IMR-90 (cell line): ENCODE data around the gene CDKN3. TPM values are rescaled to one million over a fixed set of nuclear protein-coding genes. Genes with fewer than 3 reads are reported as not detected.

Source experiments
- ATAC-seq: fragments of 200-7000 bp; cut with Tn5 transposase; 2 replicates; pipeline ENCODE4 v1.9.1; 2020; ENCODE audit warnings: low read depth, mild to moderate bottlenecking, moderate library complexity
- BruUV-seq: library from RNA; stranded (reverse); fragments of 400-500 nt; replicated peaks from 2 replicates; lab custom pipeline; 2021; lab: Mats Ljungman, UMichigan
- CTCF ChIA-PET: fragments of 300-600 bp; formaldehyde crosslinking; extraction: SDS; loops from one replicate; lab custom pipeline; 2021; ENCODE audit warnings: antibody characterized with exemption; lab: Yijun Ruan, JAX
- POLR2A ChIA-PET: fragments of 300-600 bp; sonication (Branson Sonifier 250); formaldehyde crosslinking; loops from one replicate; lab custom pipeline; 2022; ENCODE audit warnings: antibody characterized with exemption; ENCODE audit not compliant: unreplicated experiment; lab: Charles Lee
- DNase-seq: peaks from one replicate; pipeline ENCODE4 v3.0.0; 2013
- H2AFZ ChIP-seq: replicated peaks from 2 replicates; pipeline ENCODE3; 2013; ENCODE audit warnings: low read length, mild to moderate bottlenecking; ENCODE audit not compliant: poor library complexity
- H2AK5ac ChIP-seq: 2 replicates; pipeline ENCODE4 v1.6.1; 2013; ENCODE audit warnings: low read depth, low read length, inconsistent platforms
- H2AK9ac ChIP-seq: replicated peaks from 2 replicates; pipeline ENCODE3; 2013; ENCODE audit warnings: mild to moderate bottlenecking, low read depth, low read length, moderate library complexity; ENCODE audit not compliant: poor library complexity
- H2BK120ac ChIP-seq: 2 replicates; pipeline ENCODE4 v1.6.1; 2013; ENCODE audit warnings: low read depth, low read length, inconsistent platforms
- H2BK15ac ChIP-seq: 3 replicates; pipeline ENCODE4 v1.6.1; 2013; ENCODE audit warnings: low read depth, low read length, inconsistent platforms
- H2BK20ac ChIP-seq: 2 replicates; pipeline ENCODE4 v1.6.1; 2013; ENCODE audit warnings: low read depth, mild to moderate bottlenecking, inconsistent platforms, low read length, moderate library complexity
- H2BK5ac ChIP-seq: 2 replicates; pipeline ENCODE4 v1.6.1; 2013; ENCODE audit warnings: mild to moderate bottlenecking, low read depth, low read length, inconsistent platforms; ENCODE audit not compliant: poor library complexity, severe bottlenecking
- H3K14ac ChIP-seq: replicated peaks from 2 replicates; pipeline ENCODE4 v1.6.1; 2013; ENCODE audit warnings: low read depth, low read length, inconsistent platforms
- H3K18ac ChIP-seq: 2 replicates; pipeline ENCODE4 v1.6.1; 2013; ENCODE audit warnings: low read depth, low read length, control low read depth
- H3K23ac ChIP-seq: 2 replicates; pipeline ENCODE4 v1.6.1; 2013; ENCODE audit warnings: low read depth, low read length, inconsistent platforms
- H3K27ac ChIP-seq: 2 replicates; pipeline ENCODE4 v1.5.1; 2013; ENCODE audit warnings: mild to moderate bottlenecking, control low read depth, low read length; ENCODE audit not compliant: insufficient read depth
- H3K27me3 ChIP-seq: 2 replicates; pipeline ENCODE4 v1.6.1; 2013; ENCODE audit warnings: low read length; ENCODE audit not compliant: control insufficient read depth, insufficient read depth
- H3K36me3 ChIP-seq: 2 replicates; pipeline ENCODE4 v1.6.1; 2013; ENCODE audit warnings: low read length, mixed read lengths; ENCODE audit not compliant: control insufficient read depth, insufficient read depth
- H3K4ac ChIP-seq: 2 replicates; pipeline ENCODE4 v1.6.1; 2013; ENCODE audit warnings: low read depth, low read length, inconsistent platforms
- H3K4me1 ChIP-seq: 2 replicates; pipeline ENCODE4 v1.6.1; 2013; ENCODE audit warnings: low read length, mixed read lengths; ENCODE audit not compliant: control insufficient read depth, insufficient read depth
- H3K4me2 ChIP-seq: 2 replicates; pipeline ENCODE4 v1.6.1; 2013; ENCODE audit warnings: low read depth, mild to moderate bottlenecking, control low read depth, low read length, moderate library complexity
- H3K4me3 ChIP-seq: 2 replicates; pipeline ENCODE4 v1.5.1; 2013; ENCODE audit warnings: low read depth, mild to moderate bottlenecking, control low read depth, low read length, moderate library complexity; ENCODE audit not compliant: insufficient read depth
- H3K56ac ChIP-seq: 2 replicates; pipeline ENCODE4 v1.6.1; 2013; ENCODE audit warnings: low read length, inconsistent platforms; ENCODE audit not compliant: insufficient read depth; ENCODE audit errors: extremely low read depth
- H3K79me1 ChIP-seq, 2 experiments: 2 replicates each; pipeline ENCODE4 v1.6.1; 2013; ENCODE audit warnings: low read length in 2 of 2, inconsistent platforms in 1 of 2, low read depth in 1 of 2
- H3K9ac ChIP-seq: 2 replicates; pipeline ENCODE4 v1.6.1; 2013; ENCODE audit warnings: low read depth, low read length, control low read depth
- H3K9me1 ChIP-seq: 2 replicates; pipeline ENCODE4 v1.6.1; 2013; ENCODE audit warnings: low read length, inconsistent platforms; ENCODE audit not compliant: insufficient read depth
- H3K9me3 ChIP-seq: 2 replicates; pipeline ENCODE4 v1.6.1; 2013; ENCODE audit warnings: low read length; ENCODE audit not compliant: control insufficient read depth, insufficient read depth
- H4K20me1 ChIP-seq: 2 replicates; pipeline ENCODE4 v1.6.1; 2013; ENCODE audit warnings: low read length, inconsistent platforms; ENCODE audit not compliant: insufficient read depth
- H4K5ac ChIP-seq: 2 replicates; pipeline ENCODE4 v1.6.1; 2013; ENCODE audit warnings: mild to moderate bottlenecking, low read depth, low read length, control low read depth
- H4K8ac ChIP-seq, 2 experiments: 2 replicates each; pipeline ENCODE4 v1.6.1; 2013; ENCODE audit warnings: low read depth in 2 of 2, low read length in 2 of 2, control low read depth in 1 of 2, inconsistent platforms in 1 of 2
- H4K91ac ChIP-seq: 2 replicates; pipeline ENCODE4 v1.6.1; 2013; ENCODE audit warnings: low read depth, low read length, inconsistent platforms; ENCODE audit not compliant: insufficient read depth
- BHLHE40 ChIP-seq: fragments of 150-350 bp; IDR thresholded peaks from 2 replicates; pipeline ENCODE4 v1.6.1; 2016; ENCODE audit warnings: mild to moderate bottlenecking, low read depth, low read length
- ELK1 ChIP-seq: fragments of 150-350 bp; IDR thresholded peaks from 2 replicates; pipeline ENCODE4 v1.6.1; 2016; ENCODE audit warnings: low read depth, mild to moderate bottlenecking, low read length, moderate library complexity, borderline replicate concordance
- MAFK ChIP-seq: IDR thresholded peaks from 2 replicates; pipeline ENCODE4 v1.6.1; 2012; ENCODE audit warnings: low read depth, low read length, improper control_type of control experiment
- RAD21 ChIP-seq: IDR thresholded peaks from 2 replicates; pipeline ENCODE4 v1.6.1; 2012; ENCODE audit warnings: low read length, improper control_type of control experiment
- RCOR1 ChIP-seq: IDR thresholded peaks from 2 replicates; pipeline ENCODE4 v1.6.1; 2012; ENCODE audit warnings: mild to moderate bottlenecking, low read length, improper control_type of control experiment; ENCODE audit not compliant: insufficient replicate concordance
- dilution Hi-C: fragments of 300-500 bp; cut with HindIII; formaldehyde crosslinking; loops from one replicate; pipeline ENCODE4 v1.14.3; 2018; ENCODE audit warnings: low sequenced_read_pairs; ENCODE audit not compliant: unreplicated experiment
- in situ Hi-C: fragments of 300-500 bp; cut with MboI; formaldehyde crosslinking; loops from 3 replicates; pipeline ENCODE4 v1.14.3; 2019; ENCODE audit warnings: low sequenced_read_pairs, inconsistent platforms, mixed read lengths
- intact Hi-C: fragments of 100-400 bp; cut with micrococcal nuclease; formaldehyde crosslinking; loops from 2 replicates; pipeline ENCODE4 v1.10.0; 2022
- polyA plus RNA-seq, 3 experiments: library from polyadenylated mRNA; depleted of rRNA; stranded (reverse); fragments of >200 nt; gene quantifications; 2 replicates each; pipeline ENCODE4 v1.2.3, GENCODE V29; 2012; ENCODE audit warnings: low replicate concordance in 1 of 3
- total RNA-seq: library from RNA; depleted of rRNA; stranded (reverse); fragments of >200 nt; gene quantifications from 2 replicates; pipeline ENCODE4 v1.2.3, GENCODE V29; 2012

CDKN3 gene
- total and polyA plus RNA-seq, 2 of the 4 experiments (the other 2 are of a cell fraction): 38.9 to 48.9 TPM

DNA sequence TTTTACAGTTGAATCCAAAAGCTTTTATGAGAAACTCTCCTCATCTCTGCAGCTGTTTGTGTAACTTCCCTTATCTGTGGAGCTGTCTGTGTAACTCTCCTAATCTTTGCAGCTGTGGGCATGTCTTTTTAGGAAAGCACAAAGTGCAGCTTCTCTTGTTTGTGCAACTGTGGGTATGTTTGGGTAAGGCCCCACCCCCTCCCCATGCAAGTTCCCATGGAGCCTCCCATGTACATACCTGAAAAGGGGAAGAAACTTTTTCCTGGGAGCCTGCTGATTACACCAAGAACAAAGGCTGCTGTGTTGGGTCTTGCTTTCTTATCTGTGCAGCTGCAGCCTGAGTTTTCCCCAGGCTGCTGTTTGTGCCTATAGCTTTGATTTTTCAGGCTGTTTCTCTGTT is 42.7 kb upstream of the CDKN3 start:
- Histone ChIP-seq H3K9ac (no peak overlapping the region), H3K36me3 (no peaks in the 10 kb centered on the region), H3K14ac (no peak overlapping the region), H3K9me3 (no peaks in the 10 kb centered on the region), H3K4me3 (no peak overlapping the region), H2BK120ac (no peak overlapping the region), H2AFZ (no peak overlapping the region), H3K4me2 (no peak overlapping the region), H3K23ac (no peak overlapping the region), H4K8ac (no peak overlapping the region), H3K27me3 (peaks cover 2% of the 10 kb centered on the region; the same call in 1 of the 2 replicates), H2BK20ac (no peak overlapping the region), H3K18ac (no peak overlapping the region), H4K20me1 (no peaks in the 10 kb centered on the region), H3K56ac (no peak overlapping the region), H3K4me1 (peaks cover 5% of the 10 kb centered on the region; the same call in 1 of the 2 replicates), H4K91ac (no peak overlapping the region), H3K4ac (no peak overlapping the region), H4K5ac (no peak overlapping the region), H2AK5ac (no peak overlapping the region), H3K9me1 (0 out of 2 replicates have a peak, but pooled peaks cover 5% of the 10 kb centered on the region), H2BK15ac (no peak overlapping the region), H3K27ac (no peak overlapping the region), H2BK5ac (no peak overlapping the region), H3K79me1 (no peaks in the 10 kb centered on the region), H2AK9ac (no peak overlapping the region)
- in situ Hi-C loops: no loop called here
- dilution Hi-C loops: no loop called here
- intact Hi-C loops: no loop called here
- ATAC-seq (no peak), DNase-seq (no peak)
- no TSS peak for BruUV-seq
- ChIA-PET CTCF (no interaction called here), POLR2A (no interaction called here)
- TF ChIP-seq BHLHE40 (no peak), RAD21 (no peak), RCOR1 (no peak), MAFK (no peak), ELK1 (no peak)
